ENCODE data around the gene CDH24.

DNA sequence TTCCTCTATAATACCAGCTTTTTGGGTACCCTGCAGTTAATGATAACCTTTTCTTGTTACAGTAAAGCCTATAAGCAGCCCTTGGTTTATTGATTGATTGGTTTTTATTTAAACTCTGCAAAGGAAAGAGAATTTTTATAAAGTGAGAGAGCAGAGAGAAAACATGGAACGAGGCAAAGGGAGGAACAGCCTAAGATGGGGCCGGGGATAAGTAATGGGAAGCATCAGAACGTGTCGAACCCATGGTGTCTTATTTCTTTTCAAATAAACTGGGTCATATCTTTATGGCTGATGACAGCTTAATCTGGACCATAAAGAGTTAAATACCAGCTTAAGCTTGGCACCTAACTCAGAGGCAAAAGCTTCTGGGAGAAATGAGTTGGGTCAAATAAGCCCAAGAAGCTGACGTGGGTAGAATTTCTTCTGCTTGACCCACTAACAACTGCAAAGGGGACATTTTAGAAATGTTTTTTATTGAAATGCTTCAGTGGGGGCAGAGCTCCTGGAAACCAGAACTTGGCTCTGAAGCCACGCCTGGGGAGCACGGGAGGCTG is 35.4 kb downstream of the CDH24 start:
- TF ChIP-seq, protein P1, sequence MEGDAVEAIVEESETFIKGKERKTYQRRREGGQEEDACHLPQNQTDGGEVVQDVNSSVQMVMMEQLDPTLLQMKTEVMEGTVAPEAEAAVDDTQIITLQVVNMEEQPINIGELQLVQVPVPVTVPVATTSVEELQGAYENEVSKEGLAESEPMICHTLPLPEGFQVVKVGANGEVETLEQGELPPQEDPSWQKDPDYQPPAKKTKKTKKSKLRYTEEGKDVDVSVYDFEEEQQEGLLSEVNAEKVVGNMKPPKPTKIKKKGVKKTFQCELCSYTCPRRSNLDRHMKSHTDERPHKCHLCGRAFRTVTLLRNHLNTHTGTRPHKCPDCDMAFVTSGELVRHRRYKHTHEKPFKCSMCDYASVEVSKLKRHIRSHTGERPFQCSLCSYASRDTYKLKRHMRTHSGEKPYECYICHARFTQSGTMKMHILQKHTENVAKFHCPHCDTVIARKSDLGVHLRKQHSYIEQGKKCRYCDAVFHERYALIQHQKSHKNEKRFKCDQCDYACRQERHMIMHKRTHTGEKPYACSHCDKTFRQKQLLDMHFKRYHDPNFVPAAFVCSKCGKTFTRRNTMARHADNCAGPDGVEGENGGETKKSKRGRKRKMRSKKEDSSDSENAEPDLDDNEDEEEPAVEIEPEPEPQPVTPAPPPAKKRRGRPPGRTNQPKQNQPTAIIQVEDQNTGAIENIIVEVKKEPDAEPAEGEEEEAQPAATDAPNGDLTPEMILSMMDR (IDR thresholded peaks at IDR 0.05): no peak
- TF ChIP-seq POLR2AphosphoS5 (IDR thresholded peaks at IDR 0.05) (no peak), POLR2A (IDR thresholded peaks at IDR 0.05) (no peak)
